Left lung (tissue), 10 donors: Measurements from ENCODE around the gene MECR. TPM values are rescaled to one million over a fixed set of nuclear protein-coding genes. Genes with fewer than 3 reads are reported as not detected.

ENCODE experiments used
- ATAC-seq: fragments of 200-7000 bp; cut with Tn5 transposase; one replicate; pipeline ENCODE4 v1.9.1; 2020; ENCODE audit warnings: moderate library complexity
- DNase-seq, 4 donors: peaks; one replicate each; pipeline ENCODE4 v3.0.0-alpha.2; 2013 to 2020
- H3K27ac ChIP-seq, 2 donors: fragments of 200-600 bp; sonication (generic) in 1 of 2; one replicate each; pipeline versions ENCODE4 v1.5.0 to v1.8.0; 2020 to 2021
- H3K27me3 ChIP-seq, 2 donors: fragments of 200-600 bp; sonication (generic) in 1 of 2; one replicate each; pipeline versions ENCODE4 v1.5.0 to v1.8.0; 2020 to 2021
- H3K36me3 ChIP-seq, 2 donors: fragments of 200-600 bp; sonication (generic) in 1 of 2; one replicate each; pipeline versions ENCODE4 v1.5.0 to v1.8.0; 2020 to 2021
- H3K4me1 ChIP-seq, 2 donors: fragments of 200-600 bp; one replicate each; pipeline ENCODE4 v1.8.0; 2021
- H3K4me3 ChIP-seq, 2 donors: fragments of 200-600 bp; sonication (generic) in 1 of 2; one replicate each; pipeline versions ENCODE4 v1.5.0 to v1.8.0; 2020 to 2021; ENCODE audit warnings: mild to moderate bottlenecking in 1 of 2
- H3K9me3 ChIP-seq, 2 donors: fragments of 200-600 bp; sonication (generic) in 1 of 2; one replicate each; pipeline versions ENCODE4 v1.5.0 to v1.8.0; 2020 to 2021
- intact Hi-C, 2 donors: fragments of 100-400 bp; cut with DNase I; formaldehyde crosslinking; loops; one replicate each; pipeline versions ENCODE4 v1.11.2 to v1.14.2; 2022
- polyA plus RNA-seq, 6 donors: library from polyadenylated mRNA; unstranded; fragments of 120-200 nt; gene quantifications; one replicate each; pipeline ENCODE4 v1.2.1, GENCODE V29; 2013; ENCODE audit not compliant: insufficient read length in 6 of 6
- total RNA-seq, 2 donors: library from RNA; stranded (reverse); fragmentation: NEBNext Ultra II Directional; extraction: Animal tissue kit (Norgen Biotek cat#: 25700); gene quantifications; one replicate each; pipeline ENCODE4 v1.2.1, GENCODE V29; 2021
- TF ChIP-seq, protein P1 (sequence below), 2 donors: fragments of 200-600 bp; sonication (generic) in 1 of 2; IDR thresholded peaks; one replicate each; pipeline versions ENCODE4 v1.5.0 to v1.8.0; 2021; ENCODE audit warnings: antibody characterized with exemption in 2 of 2
- donor health status: DM: no; HTN: yes; CAD: no.
- donor health status: DM: no; HTN: no; CAD: no.

Gene MECR
- total and polyA plus RNA-seq, 8 donors: 19.2 to 40.2 (median 30.3) TPM

- intact Hi-C loops: no loop called here
- Histone ChIP-seq H3K9me3 (no peaks in the 10 kb centered on the region), H3K4me1 (no peaks in the 10 kb centered on the region), H3K4me3 (no peak overlapping the region), H3K27ac (no peak overlapping the region), H3K36me3 (peaks cover 4 to 83% of the 10 kb centered on the region in 2 donors), H3K27me3 (no peaks in the 10 kb centered on the region)
- DNase-seq (no peak), ATAC-seq (no peak)
- TF ChIP-seq, protein P1, sequence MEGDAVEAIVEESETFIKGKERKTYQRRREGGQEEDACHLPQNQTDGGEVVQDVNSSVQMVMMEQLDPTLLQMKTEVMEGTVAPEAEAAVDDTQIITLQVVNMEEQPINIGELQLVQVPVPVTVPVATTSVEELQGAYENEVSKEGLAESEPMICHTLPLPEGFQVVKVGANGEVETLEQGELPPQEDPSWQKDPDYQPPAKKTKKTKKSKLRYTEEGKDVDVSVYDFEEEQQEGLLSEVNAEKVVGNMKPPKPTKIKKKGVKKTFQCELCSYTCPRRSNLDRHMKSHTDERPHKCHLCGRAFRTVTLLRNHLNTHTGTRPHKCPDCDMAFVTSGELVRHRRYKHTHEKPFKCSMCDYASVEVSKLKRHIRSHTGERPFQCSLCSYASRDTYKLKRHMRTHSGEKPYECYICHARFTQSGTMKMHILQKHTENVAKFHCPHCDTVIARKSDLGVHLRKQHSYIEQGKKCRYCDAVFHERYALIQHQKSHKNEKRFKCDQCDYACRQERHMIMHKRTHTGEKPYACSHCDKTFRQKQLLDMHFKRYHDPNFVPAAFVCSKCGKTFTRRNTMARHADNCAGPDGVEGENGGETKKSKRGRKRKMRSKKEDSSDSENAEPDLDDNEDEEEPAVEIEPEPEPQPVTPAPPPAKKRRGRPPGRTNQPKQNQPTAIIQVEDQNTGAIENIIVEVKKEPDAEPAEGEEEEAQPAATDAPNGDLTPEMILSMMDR (IDR thresholded peaks at IDR 0.05): no peak
Observed at GRCh38 chr1:29145739-29146437, 84.8 kb downstream of the MECR start.

- intact Hi-C loops: no loop called here
- H3K27ac ChIP-seq: no peak overlapping the region
- no peak for DNase-seq
- H3K4me3 ChIP-seq: no peak overlapping the region
- no peak for ATAC-seq
- no peaks in the 10 kb centered on the region for H3K9me3 ChIP-seq
- no peaks in the 10 kb centered on the region for H3K27me3 ChIP-seq
- TF ChIP-seq, protein P1 (IDR thresholded peaks at IDR 0.05): no peak
- peaks cover 0 to 66% of the 10 kb centered on the region in 2 donors for H3K36me3 ChIP-seq
- no peaks in the 10 kb centered on the region for H3K4me1 ChIP-seq
Observed at GRCh38 chr1:29144178-29144577, 86.6 kb downstream of the MECR start.

GRCh38 chr1:29142714-29143113, 88.0 kb downstream of the MECR start:
- H3K27me3 ChIP-seq: no peaks in the 10 kb centered on the region
- intact Hi-C loops: no loop called here
- TF ChIP-seq, protein P1 (IDR thresholded peaks at IDR 0.05): no peak
- no peaks in the 10 kb centered on the region for H3K4me1 ChIP-seq
- H3K4me3 ChIP-seq: no peak overlapping the region
- H3K9me3 ChIP-seq: no peaks in the 10 kb centered on the region
- DNase-seq (no peak), ATAC-seq (no peak)
- H3K36me3 ChIP-seq: peaks cover 0 to 51% of the 10 kb centered on the region in 2 donors
- no peak overlapping the region for H3K27ac ChIP-seq

Other genes starting within 250 kb of the MECR start
- gene TMEM200B, start 107.0 kb downstream of the MECR start, total RNA-seq: 1 to 10 TPM; 5.7 to 6.2 TPM
- gene TMEM200B, start 107.0 kb downstream of the MECR start, polyA plus RNA-seq: 10 to 100 TPM; 11.0 to 16.0 (median 14.0) TPM
- 10 to 100 TPM; 66.0 to 70.0 TPM for gene SRSF4, start 49.0 kb downstream of the MECR start, total RNA-seq
- 100 to 1,000 TPM; 114 to 138 (median 123) TPM for gene SRSF4, start 49.0 kb downstream of the MECR start, polyA plus RNA-seq
- gene PTPRU, start 5.6 kb upstream of the MECR start, total RNA-seq: 10 to 100 TPM; 28.8 to 45.4 TPM
- gene PTPRU, start 5.6 kb upstream of the MECR start, polyA plus RNA-seq: 10 to 100 TPM; 15.5 to 21.3 (median 17.6) TPM